Measurements from ENCODE around the gene CADPS.

Gene CADPS

DNA sequence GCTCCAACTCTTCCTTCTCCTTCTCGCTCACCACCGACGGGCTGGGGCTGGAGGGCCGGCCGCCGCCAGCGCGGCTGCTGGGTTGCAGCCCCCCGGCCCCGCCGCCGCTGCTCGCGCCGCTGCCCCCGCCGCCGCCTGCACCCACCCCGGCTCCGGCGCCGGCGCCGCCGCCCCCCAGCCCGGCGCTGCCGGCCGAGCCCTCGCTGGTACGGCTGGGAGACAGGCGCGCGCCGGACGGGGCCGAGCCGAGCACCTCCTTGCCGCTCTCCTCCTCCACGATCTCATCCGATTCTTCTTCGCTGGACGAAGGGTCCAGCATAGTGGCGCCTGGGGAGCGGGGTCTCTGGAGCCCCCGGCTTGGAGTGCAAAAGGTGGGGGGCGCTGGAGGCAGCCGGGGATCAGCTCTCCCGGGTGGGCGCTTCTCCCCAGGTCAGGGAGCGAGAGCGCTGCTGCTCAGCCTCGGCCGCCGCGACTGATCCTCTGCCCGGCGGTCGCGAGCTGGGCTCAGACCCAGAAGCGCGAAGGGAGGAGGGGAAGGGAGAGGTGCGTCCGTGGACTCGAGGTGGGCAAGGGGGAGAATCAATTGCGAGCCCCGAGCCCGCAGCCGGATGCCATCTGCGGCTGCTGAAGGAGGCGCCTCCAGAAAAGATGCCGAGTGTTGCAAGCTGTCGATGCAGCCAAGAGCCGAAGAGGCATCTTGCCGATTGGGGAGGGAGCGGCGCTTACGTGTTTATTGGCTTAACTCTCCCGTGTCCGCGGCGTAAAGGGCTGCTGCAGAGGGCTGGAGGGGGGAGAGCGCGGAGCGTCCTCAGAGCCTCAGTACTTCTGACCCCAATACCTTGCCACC lies at the start of gene CADPS:
TSS of gene CADPS (minus strand) at position 706 of the 847 bp plus-strand sequence. CDS start at position 319, 387 bp downstream.
- no peak for DNase-seq

DNA sequence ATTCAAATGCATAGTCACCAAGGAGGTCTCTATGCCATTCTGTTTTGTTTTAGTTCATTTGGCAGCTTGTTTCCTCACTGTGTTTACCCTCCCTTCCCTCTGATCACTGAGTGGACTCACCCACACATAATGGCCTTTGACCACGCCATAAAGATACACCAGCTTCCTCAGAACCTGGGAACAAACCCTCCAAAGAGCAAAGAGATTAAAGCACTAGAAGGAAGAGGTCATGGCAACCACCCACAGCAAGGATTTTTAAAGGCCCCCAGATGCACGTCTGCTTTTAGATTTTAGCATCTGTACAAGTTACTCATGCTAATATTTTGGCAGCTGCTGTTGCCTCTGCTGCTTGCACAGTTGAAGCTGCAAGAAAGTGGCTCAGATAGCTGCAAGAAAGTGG lies 47.9 kb upstream of the CADPS start:
- DNase-seq: no peak

DNA sequence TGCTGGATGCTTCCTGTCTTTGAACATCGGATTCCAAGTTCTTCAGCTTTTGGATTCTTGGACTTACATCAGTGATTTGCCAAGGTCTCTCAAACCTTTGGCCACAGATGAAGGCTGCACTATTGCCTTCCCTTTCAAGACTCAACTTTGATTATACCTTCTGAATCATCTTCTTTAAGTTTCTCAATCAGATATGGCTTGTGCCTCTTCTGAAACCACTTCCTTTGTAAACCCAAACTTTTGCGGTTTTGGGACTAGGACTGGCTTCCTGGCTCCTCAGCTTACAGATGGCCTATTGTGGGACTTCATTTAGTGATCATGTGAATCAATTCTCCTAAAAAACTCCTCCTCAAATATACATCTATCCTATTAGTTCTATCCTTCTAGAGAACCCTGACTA lies 47.1 kb upstream of the CADPS start:
- no peak for DNase-seq

DNA sequence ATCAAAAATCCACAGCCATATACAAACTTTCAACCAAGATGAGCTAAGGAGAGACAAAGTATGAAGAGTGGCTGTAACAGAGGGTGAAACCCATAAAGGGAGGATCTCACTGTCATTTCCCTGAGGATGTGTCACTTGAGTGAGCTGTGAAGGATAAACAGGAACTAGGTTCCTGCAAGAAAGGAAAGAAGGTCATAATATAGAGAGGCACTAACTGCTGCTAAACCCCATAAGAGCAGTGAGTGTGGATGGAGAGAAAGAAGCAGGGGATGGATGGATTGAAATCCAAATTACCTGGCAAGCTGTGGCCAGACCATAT lies 45.2 kb upstream of the CADPS start:
- DNase-seq: no peak

DNA sequence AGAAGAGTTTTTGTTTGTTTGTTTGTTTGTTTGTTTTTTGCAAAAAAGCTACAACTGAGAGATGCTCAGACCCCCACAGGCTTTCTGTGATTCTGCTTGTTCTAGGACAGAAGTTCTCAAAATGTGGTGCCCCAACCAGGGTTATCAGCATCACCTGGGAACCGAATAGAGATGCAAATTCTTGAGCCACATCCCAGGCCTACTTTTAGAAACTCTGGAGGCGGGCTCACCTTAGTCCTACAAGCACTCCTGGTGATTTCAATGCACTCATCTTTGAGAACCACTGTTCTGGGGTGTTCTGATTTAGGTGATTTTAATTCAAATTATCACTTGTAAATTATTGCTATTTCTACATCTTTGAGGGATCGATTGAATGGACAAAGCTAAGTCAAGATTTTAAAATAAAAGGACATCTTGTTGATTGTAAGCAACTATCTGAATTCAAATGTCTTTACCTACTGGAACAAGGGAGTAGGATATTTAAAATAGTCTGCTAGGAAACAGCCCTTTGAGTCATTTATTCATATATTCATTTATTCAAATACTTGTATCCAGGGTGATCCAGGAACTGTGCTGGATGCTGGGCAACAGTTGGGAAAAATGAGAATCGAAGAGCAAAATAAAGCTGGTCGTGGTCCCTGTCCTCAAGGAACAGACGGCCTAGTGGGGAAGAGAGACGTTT lies 44.7 kb upstream of the CADPS start:
- no peak for DNase-seq

DNA sequence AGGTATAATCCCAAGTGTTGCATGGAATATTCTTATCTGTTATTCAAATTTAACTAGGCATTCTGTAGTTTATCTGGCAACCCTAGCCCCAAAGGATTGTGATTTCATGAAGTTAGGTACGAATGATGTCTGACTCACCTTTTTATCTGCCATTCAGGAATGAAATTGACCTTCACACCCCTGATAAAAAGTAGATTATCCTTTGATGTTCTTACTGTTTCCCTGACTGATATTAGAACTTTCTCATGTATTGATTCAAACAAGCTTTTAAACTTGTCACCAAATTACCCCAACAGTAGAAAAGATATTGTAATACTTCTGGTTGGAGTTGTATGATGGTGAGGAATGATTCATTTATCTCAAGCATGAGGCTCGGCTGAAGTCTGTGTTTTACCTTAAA lies 43.6 kb upstream of the CADPS start:
- DNase-seq: no peak

DNA sequence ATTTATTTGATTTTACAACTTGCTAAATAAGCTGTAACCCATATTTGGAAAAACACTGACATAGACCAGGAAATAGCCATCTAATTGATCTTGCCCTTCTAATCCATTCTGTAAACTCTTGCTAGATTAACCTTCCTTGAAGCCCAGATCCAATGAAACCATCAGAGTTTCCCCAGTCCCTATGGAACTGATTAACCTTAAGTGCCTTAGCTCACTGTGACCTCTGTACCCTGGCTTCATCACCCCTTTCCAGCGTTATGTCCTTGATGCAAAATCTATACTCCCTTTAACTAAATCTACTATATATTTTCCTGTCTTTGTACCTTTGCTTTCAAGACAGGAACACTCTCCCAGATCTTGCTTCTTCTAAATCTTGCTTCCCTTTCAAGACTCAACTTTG lies 42.9 kb upstream of the CADPS start:
- no peak for DNase-seq

DNA sequence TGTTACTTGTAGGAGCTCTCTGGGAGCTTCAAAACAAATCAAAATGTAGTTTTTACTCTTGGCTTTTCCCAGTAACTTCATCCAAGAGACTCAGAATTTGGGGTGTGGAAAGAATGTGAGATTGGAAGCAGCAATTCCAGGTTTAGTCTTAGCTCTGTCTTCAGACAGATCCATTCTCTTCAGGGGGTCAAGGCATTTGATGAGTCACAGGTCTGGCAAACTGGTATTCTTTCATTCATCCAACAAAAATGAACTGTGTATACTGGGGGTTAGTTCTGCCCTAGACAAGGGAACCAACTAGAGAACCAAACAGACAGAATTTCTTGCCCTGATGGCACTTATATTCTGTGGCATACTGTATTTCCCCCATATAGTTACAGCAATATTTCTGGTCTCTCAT lies 36.3 kb upstream of the CADPS start:
- DNase-seq: no peak

DNA sequence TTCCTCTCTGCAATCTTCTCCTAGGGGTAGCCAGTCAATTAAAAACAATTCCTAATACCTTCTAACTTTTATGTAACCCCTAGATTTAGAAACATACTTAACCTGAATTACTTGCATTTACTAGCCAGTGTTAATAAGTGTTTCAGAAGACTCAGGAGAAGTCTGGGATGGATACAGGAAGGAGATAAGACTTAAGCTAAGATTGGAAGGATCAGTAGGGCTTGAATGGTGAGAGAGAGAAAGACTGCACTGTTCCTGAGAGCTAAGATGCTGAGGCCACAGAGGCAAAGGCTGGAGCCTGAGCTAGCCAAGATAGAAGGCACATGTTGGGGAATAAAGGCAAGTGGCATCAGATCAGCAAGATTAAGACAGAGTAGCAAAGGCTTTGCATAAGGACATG lies 30.1 kb upstream of the CADPS start:
- no peak for DNase-seq

DNA sequence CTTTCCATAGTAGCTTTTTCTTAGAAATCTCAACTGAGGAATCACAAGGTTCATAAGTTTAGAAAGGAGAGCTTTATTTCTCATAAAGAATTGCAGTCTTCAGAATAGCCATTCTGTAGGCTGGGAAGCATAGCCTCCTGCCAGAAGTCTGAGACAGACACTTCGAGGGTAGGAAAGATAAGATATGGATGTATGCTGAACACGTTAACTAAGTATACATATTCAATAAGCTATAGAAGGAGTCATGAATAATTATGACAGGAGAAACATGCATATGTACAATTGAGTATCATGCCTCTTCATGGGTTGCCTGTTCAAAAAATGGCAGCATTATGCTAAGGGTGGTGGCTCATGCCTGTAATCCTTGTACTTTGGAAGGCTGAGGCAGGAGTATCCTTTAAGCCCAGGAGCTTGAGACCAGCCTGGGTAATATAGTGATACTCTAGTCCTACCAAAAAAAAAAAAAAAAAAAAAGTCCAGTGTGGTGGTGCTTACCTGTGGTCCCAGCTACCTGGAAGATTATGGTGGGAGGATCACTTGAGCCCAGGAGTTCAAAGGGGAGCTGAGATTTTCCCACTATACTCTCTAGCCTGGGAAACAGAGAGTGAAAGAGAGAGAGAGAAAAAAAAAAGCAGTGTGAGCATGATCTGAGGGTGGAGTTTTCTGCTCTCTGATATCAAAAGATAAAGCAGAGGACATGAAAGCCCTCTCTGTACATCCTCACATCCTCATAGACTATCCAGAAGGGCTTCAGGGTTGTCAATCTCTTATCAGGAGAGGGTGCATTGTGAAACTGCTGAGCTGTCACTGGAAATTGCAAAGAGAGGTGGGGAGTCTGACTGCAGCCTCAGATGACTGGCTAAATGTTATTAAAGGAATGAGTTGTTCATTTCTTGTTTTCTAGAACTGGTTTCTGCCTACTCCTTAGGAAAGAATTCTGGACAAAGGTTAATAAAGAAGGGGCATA lies 23.6 kb upstream of the CADPS start:
- no peak for DNase-seq

DNA sequence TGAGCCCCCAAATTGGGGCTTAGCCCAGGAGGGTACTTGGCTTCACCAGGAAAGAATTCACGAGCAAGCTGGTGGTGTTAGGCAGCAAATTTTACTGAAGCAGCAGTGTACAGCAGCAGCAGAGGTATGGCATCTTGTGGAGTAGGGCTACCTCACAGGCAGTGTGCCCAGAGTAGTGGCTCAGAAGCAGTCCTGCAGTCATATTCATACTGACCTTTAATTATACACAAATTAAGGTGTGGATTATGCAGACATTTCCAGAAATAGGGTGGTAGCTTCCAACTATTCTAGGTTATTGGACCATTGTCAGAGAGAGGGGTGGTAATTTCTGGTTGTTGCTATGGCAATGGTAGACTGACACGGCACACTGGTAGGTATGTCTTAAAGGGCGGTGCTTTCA lies 20.7 kb upstream of the CADPS start:
- no peak for DNase-seq

DNA sequence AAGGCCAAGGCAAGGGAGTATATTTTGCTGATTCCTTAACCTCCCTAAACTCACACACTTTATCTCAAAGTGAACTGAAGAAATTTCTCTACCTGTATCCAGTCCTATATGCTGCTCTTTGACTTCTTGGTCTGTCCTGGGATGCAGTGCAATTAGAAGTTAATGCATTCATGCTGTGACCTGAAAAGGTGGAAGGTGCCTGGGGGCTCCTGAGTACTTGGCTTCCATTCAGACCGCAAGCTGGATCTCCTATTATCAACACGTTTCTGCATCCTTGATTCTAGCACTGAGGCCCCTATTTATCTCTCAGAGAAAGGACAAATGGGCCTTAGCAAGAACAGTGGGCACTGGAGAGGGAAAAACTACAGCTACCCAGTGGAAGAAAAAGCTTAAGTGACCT lies 17.7 kb upstream of the CADPS start:
- DNase-seq: no peak

DNA sequence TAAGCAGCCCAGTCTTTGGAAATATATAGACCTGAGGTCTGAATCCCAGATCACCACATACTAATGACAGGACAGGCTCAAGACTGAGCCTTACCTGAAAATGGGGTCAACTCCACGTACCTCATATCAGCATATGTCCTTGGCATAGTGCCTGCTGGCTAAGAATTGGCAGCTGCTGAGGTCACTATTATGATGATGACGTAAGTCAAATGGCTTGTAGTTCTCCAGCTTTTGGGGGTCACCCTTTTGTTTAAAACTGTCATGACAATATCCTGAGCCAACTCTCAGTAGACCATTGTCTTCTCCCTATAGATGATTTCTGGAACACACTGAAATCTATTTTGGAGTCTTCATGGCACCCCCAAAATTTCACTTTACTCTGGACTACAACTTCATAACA lies 16.8 kb upstream of the CADPS start:
- DNase-seq: no peak

DNA sequence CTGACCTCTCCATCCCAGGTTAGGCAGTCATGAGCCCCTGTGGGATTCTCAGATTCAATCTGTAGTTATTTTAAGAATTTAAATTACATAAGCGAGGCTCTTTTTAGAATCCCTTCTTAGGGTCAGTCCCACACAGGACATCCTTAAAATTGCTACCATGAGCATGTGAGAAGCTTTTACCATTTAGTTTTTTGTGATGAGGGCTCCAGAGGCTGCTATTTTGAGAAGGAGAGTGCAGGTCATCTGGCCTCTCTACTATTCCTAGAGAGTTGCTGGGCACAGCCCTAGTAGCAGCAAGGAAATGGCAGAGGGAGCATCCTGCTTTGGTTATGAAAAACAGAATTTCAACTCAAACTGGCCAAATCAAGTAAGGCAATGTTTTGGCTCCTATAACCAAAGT lies 13.6 kb upstream of the CADPS start:
- DNase-seq: no peak

DNA sequence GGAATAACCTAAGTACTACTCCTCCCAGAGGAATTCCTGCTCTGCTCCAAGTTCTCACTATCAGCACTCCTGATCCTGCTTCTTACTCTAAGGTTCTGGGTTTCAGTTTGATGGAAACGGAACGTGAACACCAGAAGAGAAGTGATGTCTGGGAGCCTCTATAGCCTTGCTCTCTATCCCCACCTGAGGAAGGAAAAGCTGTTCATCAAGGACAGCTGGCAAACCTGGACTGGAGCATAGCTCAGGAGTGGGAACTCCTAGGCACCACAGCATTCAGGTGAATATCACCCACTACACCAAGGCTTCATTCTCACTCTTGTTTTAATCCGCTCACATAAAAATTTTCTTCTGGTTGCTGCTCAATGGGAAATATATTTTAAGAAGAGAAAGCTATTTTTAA lies 13.0 kb upstream of the CADPS start:
- no peak for DNase-seq

DNA sequence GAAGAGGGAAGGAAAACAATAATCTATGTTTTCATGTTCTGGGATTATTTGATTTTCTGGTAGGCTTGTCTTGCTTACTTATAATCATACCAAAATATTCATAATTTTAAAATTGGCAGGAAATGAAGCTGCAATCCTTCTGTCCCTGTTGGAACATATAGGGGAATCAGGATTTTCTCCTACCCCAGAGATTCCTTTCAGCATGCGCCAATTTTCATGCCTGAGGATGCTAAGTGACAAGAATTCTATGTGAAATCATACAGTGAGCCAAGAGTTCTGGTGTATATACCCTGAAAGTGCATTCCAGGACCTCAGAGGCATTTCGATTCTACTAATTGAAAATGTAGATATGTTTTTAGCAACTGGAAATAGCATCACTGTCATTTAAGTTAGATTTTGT lies 9.9 kb upstream of the CADPS start:
- DNase-seq: no peak

DNA sequence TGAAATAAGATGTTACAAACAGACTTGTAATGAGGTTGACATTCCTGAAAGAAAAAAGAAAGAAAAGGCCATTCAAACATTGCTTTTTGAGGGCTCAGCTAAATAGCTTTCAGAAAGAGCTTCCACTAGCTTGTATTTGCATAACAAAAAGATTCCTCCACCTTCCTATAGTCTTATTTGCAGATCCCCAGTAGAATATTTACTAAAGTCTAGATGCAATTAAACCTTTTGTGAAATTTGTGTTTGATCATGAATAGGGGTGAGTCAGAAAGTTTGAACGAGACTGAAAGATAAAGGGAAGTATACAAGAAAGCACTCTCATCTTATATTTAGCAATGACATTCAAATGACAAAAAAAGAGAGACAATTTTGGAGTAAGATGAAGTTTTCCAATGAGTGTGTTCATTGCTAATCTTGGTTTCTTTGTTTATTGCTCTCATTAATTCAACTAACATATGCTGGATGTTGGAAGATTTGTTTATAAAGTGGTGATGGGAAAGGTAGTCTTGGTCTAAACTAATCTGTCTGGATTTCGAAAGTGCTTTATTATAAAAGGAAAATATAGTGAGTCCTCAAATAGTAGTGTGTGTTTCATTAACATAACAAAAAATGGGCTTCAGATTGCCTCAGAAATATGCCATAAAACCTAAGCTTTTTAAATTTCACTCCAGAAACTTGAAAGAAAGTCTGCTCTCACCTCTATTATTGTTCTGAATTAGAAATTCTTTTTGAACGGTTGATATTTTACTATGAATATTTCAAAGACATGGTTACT lies 9.1 kb upstream of the CADPS start:
- no peak for DNase-seq

DNA sequence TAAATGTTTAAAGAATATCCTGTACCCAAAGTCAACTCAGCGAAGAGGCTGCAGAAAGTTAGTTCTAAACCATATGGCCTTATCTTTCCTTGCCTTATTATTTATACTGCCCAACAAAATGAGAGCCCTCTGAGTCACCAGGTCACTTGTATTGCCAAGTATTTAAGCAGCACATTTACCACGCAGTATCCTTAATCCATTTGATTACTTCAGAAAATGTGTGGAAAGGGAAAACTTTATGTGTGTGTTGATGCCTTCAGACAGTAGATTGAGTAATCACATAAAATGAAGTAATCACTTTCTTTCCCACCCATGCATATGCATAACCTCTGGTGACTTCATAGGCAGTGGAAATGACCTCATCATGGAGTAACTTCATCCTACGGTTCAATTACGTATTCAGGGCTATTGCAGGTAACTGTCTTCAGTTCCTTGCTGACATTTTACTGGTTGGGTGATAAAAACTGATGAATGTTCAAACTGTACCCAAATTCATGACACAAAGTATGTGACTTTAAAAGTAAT lies 7.5 kb upstream of the CADPS start:
- no peak for DNase-seq

DNA sequence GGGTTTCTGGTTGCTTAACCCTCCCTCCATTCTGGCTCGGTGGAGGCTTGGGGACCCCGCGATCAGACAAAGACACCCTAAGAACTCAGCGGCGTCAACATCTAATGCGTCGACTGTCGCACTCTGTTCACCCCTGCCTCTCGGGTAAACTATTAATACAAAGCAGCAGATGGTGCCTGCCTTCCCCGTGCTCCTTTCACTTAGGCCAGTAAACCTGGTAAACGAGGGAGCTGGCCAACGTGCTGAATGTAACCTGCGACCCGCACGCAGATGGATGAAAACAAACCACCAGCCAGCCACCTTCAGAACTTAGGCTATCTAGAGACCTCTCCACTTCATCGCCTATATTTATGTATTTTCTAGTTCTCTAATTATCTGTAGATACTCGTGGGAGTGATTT lies 848 bp upstream of the CADPS start:
- no peak for DNase-seq

DNA sequence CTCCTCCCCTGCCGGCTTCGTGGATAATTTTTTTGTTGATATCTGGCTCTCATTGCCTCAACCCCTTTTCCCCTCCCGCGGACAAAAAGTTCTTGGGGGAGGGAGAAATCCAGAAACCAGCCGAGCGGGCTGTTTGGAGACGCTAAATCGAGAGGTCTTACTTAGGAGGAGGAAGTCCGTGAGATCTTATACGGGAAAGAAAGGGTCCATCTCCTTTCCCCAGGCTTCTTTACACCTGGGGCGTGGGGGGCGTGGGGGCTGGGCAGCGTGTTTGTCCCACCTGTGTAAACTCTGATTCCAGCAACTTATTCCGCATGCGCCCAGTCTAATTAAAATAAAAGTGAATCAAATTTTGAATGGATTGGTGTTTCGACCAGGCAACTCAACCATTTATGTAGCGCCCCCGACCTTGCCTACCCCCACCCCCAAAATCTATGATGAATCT lies 364 bp upstream of the CADPS start:
- DNase-seq: no peak

DNA sequence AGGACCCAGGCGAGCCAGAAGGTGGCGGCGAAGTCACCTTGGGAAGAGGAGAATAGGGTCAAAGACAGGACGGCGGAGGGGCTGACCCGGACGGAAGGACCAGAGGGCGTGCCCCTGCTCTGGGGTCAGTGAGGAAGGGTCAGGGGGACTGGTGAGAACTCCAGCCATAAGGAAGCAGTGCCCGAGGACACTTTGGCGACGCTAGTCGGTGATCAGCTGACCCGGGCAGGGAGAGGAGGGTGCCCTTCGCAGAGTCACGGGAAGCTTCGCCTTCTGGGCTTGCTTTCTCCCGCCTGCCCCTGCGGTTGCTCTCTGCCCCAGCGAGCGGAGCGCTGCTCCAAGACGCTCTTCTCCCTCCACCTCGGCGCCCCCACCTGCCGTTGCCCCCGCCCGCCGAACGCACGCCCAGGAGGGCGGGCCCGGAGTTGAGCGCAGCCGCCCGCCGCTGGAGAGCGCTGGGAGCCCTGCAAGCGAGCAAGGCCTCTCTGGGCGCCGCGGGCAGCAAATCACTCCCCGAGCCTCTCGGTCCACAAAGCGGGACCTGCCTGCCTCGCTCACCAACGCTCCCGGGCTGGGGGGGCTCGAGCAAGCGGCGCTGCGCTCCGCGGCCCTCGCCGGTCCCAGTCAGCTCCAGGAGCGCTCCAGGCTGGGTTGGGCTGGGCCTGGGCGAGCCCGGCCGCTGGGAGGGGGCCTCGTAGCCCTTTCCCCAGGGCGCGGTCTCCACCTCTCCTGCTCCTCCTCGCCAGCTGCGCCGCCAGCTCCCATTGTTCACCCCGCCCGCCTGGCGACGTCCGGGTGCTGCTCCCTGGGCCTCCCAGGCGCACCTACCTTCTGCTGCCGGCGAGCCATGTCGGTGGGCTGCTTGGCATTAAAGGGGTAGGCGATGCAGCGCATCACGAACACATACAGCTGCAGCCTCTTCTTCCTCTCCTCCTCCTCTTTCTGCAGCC lies 1.2 kb downstream of the CADPS start:
- DNase-seq: no peak

DNA sequence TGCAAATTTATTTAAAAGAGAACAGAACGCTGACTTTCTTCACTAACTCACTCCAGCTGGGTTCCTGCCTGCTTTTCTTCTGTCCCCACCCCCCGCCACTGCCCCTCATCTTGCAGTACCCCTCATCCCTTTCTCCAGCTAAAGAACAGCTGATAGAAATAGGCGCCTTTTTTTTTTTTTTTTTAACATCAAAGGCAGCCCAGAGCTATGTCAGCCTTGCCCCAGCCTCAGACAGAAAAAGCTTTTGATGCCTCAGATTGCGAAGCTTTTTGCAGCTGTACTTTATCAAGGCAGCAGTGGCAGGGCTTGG lies 1.8 kb downstream of the CADPS start:
- DNase-seq: no peak

Measured in amniotic stem cell (primary cell).